Measurements from ENCODE around the gene CLIP3.

GRCh38 chr19:35966771-35967170, 65.9 kb downstream of the CLIP3 start:
- TF ChIP-seq CTCF (IDR thresholded peaks at IDR 0.05): no peak
- TF ChIP-seq POLR2A (IDR thresholded peaks at IDR 0.05): no peak
